DMS153 treated with DMSO at 0.1 percent for 48 hours (cell line): ENCODE data around the gene REL.
"Not testable (repeated sequence)": the region's sequence is repeated elsewhere in the genome, so short reads cannot be mapped to it uniquely, and the experiment has no call there.

Source experiments
- DNase-seq: peaks from one replicate; lab custom pipeline; 2025; ENCODE audit not compliant: unreplicated experiment; lab: John Stamatoyannopoulos, UW

Gene REL

GRCh38 chr2:60881047-60881932 lies at the start of gene REL:
Gene REL, plus strand, starts transcription at chr2:60881574. Its CDS starts 267 bp downstream, at chr2:60881841.
- peak; percentile 62 for DNase-seq

DNA sequence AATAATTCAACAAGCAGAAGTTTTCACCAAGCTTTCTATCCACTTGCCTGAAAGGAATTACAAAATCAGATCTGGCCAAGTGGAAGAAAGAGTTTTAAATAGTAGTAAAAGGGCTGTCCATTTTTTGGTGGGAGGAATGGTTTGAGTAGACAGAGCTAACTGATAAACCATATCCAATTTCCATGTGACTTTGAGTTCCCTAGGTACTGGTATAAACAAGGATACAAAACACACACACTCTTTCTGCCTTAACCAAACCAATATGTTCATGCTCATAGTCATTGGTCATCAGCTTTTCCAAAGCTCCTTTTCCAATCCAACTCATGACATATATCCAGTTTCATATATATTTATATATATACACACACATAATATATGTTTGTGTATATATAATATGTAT lies 49.5 kb upstream of the REL start:
- no peak for DNase-seq

- no peak for DNase-seq
Measured at GRCh38 chr2:60832621-60833020, 48.8 kb upstream of the REL start.

GRCh38 chr2:60834270-60834717 lies 47.1 kb upstream of the REL start:
- DNase-seq, result no peak

DNA sequence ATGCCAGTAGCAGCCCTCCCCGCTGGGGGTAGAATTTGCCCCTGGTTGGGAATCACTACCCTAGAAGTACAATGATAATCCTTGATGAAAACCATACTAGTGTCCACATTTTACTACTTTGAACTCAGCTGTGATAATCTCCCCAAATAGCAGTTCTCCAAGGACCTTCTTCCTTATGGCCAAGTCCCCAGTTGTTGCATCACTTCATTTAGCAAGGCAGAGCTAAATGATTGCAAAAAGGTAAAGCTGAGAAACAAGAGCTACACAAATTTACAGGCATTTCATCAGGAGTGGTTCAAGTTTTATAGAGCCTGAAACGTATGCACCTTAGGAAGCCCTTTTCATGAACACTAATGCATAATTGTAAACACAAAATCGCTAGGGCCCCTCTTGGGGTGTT lies 44.9 kb upstream of the REL start:
- DNase-seq, result no peak

GRCh38 chr2:60837123-60837522 lies 44.3 kb upstream of the REL start:
- DNase-seq, result no peak

DNA sequence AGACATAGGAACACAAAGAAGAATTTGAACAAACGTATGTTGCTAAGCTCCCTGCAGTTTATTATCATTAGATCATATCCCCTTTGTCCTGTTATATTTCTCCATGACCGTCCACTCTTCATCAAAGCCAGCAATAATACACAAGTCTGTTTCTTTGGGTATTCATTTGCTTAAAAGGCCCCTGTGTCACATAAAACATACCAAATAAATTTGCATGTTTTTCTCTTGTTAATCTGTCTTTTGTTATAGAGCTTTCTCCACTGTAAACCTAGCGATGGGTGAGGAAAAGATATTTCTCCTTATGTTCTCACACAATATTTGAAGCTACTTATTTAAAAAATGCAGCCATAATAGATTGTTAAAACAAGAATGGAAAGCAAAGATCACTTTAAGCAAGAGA lies 42.9 kb upstream of the REL start:
- DNase-seq, result no peak

- no peak for DNase-seq
Measured at GRCh38 chr2:60839126-60839813, 42.1 kb upstream of the REL start.

DNA sequence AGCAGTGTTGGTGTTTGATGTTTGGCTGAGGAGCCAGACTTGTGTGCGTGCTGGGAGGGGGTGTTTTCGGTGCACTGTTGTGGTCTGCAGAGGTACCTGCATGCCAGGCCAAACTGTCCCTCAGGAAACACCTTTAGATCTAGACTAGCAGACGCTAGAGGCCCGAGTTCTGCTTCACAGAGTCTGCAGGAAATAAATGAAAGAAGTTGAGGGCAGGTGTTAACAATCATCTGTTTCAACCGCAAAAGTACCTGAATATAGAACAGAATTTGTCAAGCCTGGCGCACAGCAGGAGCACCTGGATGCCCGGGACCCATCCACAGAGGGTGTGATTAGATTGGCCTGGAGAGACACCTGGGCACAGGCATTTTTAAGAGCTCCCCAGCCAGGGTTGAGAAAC lies 40.5 kb upstream of the REL start:
- no peak for DNase-seq

- DNase-seq, result no peak
Measured at GRCh38 chr2:60843006-60843405, 38.4 kb upstream of the REL start.

DNA sequence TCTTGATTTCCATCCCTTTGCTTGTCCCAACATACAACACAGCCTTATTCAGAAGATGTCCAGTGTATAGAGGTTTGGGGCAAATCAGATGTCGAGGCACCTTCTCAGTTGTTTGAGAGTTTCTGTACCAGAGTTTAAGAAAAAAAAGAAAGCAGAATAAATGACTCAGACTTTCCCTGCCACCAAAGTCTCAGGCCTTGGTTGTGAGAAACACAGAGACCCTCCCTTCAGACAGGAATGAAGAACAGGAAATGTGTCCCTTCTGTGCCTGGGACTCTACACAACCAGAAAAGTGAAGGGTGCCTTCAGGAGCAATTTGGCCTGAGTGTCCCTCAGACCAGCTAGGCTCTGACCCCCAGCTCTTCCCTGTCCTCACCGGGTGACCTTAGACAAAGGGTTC lies 37.3 kb upstream of the REL start:
- no peak for DNase-seq

DNA sequence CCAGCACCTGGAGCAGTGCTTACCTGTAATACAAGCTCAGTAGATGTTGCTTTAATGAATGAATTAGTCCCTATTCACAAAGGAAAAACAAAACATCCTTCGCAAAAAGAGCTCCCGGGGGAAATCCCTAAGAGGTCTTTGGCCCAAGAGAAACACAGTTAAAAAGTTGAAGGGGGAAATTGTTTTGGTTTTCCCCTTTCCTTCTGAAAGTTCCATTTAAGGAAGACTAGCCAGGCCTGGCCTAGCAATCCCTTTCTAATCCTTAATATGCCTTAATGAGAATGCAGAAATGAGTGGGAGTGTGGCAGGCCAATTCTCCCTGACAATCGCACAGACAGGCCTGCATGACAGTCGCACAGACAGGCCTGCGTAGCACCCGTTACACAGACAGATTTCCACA lies 33.5 kb upstream of the REL start:
- no peak for DNase-seq

- DNase-seq, result no peak
Measured at GRCh38 chr2:60849187-60849586, 32.2 kb upstream of the REL start.

DNA sequence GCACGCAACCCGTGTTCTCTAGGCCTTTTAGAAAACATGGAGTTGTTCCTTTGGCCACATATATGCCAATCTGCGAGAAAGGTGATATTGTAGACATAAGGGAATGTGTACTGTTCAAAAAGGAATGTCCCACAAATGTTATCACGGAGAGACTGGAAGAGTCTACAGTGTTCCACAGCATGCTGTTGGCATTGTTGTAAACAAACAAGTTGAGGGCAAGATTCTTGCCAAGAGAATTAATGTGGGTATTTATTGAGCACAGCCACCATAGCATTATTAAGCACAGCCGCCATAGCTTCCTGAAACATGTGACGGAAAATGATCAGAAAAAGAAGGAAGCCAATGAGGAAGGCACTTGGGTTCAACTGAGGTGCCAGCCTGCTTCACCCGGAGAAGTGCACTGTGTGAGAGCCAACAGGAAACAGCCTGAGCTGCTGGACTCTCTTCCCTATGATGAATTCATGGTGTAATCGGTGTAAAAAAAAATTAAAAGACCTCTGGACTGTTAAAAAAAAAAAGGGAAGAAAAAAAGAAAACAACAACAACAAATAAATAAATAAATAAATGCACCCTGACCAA lies 29.0 kb upstream of the REL start:
- DNase-seq, result no peak

DNA sequence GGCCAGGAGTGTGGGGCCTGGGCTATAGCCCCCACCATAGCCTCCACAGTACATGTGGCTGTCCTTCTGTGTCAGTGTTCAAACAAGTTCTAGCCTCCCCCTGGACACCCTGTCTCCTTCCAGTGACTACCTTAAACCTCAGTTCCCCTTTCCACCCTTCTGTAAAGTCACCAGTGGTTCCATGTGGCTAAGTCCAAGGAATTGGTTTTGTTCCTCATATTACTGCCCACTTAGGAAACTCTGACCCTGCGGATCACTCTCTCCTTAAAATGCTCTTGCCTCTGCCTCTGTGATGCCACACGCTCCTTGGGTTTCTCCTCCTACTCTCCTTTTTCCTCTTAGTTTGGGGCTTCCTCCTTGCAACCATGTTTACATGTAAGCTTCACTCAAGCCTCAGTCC lies 27.8 kb upstream of the REL start:
- DNase-seq, result no peak

- DNase-seq, result no peak
Measured at GRCh38 chr2:60855989-60856669, 25.2 kb upstream of the REL start.

- no peak for DNase-seq
Measured at GRCh38 chr2:60857056-60857455, 24.3 kb upstream of the REL start.

- DNase-seq, result no peak
Measured at GRCh38 chr2:60858897-60859311, 22.5 kb upstream of the REL start.

DNA sequence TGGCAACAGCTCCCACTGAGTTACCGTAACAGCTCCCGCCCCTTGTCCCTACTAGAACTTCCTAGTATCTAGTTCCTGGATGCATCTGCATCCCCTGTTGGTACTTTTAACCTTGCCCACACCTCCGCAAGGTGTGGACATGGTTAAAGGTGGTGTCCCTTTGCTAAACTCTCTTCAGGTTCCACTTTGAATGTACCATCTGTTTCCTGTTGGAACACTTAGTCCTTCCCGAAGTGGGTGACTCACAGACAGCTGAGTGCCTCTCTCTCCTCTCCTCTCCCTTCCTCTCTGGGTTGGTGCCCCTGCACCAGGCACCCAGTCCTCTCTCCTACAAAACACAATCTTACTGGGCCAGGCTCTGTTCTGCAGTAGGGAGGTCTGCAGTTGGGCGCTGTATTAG lies 19.6 kb upstream of the REL start:
- DNase-seq, result no peak

DNA sequence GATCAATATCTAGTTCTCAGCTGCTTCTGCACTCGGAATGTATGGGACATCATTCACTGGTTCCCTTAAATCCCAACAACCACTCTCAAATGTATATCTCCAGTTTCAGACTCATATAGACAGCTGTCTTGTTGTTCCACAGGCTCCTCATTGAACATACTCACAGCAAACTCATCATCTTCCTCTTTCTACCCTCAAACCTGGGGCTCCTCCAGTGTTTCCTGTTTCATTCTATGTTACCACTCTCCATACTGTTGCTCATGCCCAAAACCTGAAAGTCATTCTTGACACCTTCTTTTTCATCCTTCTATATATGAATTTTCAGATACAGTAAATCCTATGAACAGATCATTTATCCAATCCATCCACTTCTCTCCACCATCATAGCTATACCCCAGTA lies 18.7 kb upstream of the REL start:
- DNase-seq, result no peak

DNA sequence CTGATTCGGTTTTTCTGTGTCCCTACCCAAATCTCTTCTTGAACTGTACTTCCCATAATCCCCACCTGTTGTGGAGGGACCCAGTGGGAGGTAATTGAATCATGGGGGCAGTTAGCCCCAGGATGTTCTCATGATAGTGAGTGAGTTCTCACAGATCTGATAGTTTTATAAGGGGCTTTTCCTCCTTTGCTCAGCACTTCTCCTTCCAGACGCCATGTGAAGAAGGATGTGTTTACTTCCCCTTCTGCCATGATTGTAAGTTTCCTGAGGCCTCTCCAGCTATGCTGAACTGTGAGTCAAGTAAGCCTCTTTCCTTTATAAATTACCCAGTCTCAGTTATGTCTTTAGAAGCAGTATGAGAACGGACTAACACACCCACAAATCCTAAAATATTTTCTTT lies 16.0 kb upstream of the REL start:
- DNase-seq, result not testable (repeated sequence)
